Thoracic aorta (tissue), 2 donors: ENCODE measurements around the gene USP20. TPM values are rescaled to one million over a fixed set of nuclear protein-coding genes. Genes with fewer than 3 reads are reported as not detected.
A peak's percentile ranks its signal among the peaks of the same experiment; 100 is the strongest.

Source experiments
- ATAC-seq: fragments of 150-250 bp; one replicate; pipeline ENCODE4 v1.8.0; 2017; ENCODE audit warnings: low read depth; ENCODE audit not compliant: insufficient number of reproducible peaks, low FRiP score
- DNase-seq: peaks from one replicate; pipeline ENCODE4 v3.0.0-alpha.2; 2020; ENCODE audit warnings: low spot score
- H3K27ac ChIP-seq, 2 donors: fragments of 200-600 bp; sonication (generic); 1 replicate in 1 of 2; 2 replicates in 1 of 2; pipeline ENCODE4 v1.5.1; 2016; ENCODE audit warnings: mild to moderate bottlenecking in 2 of 2, moderate library complexity in 2 of 2
- H3K27me3 ChIP-seq: fragments of 200-600 bp; sonication (generic); replicated peaks from 2 replicates; pipeline ENCODE4 v1.6.0; 2016; ENCODE audit warnings: mild to moderate bottlenecking; ENCODE audit not compliant: insufficient read depth
- H3K36me3 ChIP-seq: fragments of 200-600 bp; sonication (generic); one replicate; pipeline ENCODE4 v1.5.1; 2016
- H3K4me1 ChIP-seq, 2 donors: fragments of 200-600 bp; sonication (generic); 1 replicate in 1 of 2; 2 replicates in 1 of 2; pipeline versions ENCODE4 v1.5.1 to v1.6.0; 2016; ENCODE audit warnings: low read depth in 2 of 2, mild to moderate bottlenecking in 1 of 2; ENCODE audit not compliant: control insufficient read depth in 1 of 2
- H3K4me3 ChIP-seq: fragments of 200-600 bp; sonication (generic); 2 replicates; pipeline ENCODE4 v1.5.1; 2016; ENCODE audit warnings: mild to moderate bottlenecking
- H3K9me3 ChIP-seq: fragments of 200-600 bp; sonication (generic); 2 replicates; pipeline ENCODE4 v1.5.1; 2016
- total RNA-seq, 2 donors: library from RNA; depleted of rRNA; stranded (reverse); fragments of >200 nt; gene quantifications; one replicate each; pipeline versions ENCODE4 v1.1.0 to v1.2.3, GENCODE V29; 2016
- TF ChIP-seq, protein P1 (sequence below): fragments of 200-600 bp; sonication (generic); IDR thresholded peaks from one replicate; pipeline ENCODE4 v1.5.1; 2019; ENCODE audit warnings: antibody characterized with exemption

The USP20 gene
- total RNA-seq, 2 donors from 2014 or later, result 47.8 to 51.2 TPM

DNA sequence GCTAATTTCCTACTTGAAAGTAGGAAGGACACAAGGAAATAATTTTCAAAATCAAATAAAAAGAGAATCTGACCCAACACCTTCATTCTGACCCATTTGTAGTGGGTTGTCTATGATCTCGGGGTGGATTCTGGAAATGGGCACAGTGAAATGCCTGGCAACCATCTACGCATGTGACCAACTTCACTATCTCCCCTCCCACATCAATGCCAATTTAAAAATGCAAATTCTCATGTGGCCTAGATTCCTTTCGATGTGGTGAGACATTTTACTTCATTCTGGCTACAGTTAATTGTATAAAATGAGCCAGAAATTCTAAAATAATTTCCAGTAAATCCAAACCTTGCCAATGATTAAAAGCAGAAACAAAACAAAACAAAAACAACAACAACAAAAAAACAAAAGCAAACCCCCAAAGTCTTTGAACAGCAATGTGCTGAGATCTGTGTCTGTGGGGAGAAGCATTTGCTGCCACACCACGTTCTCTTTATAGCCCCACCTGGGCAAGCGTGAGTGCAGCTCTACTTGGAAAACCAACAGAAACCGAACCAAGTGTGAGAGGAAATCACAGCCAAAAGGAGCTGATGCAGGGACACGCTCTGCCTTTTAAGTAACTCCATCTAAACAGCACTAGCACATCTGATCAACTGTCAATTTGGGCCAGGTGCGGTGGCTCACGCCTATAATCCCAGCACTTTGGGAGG, 59.0 kb downstream of the USP20 start:
- Histone ChIP-seq H3K27me3 (no peaks in the 10 kb centered on the region), H3K4me1 (peaks cover 14 to 26% of the 10 kb centered on the region in 2 donors), H3K36me3 (peaks cover 19% of the 10 kb centered on the region), H3K9me3 (no peaks in the 10 kb centered on the region), H3K4me3 (no peak overlapping the region), H3K27ac (peak overlapping the region in 1 of 2 donors; percentile 35)
- ATAC-seq, result no peak
- TF ChIP-seq, protein P1, sequence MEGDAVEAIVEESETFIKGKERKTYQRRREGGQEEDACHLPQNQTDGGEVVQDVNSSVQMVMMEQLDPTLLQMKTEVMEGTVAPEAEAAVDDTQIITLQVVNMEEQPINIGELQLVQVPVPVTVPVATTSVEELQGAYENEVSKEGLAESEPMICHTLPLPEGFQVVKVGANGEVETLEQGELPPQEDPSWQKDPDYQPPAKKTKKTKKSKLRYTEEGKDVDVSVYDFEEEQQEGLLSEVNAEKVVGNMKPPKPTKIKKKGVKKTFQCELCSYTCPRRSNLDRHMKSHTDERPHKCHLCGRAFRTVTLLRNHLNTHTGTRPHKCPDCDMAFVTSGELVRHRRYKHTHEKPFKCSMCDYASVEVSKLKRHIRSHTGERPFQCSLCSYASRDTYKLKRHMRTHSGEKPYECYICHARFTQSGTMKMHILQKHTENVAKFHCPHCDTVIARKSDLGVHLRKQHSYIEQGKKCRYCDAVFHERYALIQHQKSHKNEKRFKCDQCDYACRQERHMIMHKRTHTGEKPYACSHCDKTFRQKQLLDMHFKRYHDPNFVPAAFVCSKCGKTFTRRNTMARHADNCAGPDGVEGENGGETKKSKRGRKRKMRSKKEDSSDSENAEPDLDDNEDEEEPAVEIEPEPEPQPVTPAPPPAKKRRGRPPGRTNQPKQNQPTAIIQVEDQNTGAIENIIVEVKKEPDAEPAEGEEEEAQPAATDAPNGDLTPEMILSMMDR, result no peak
- DNase-seq, result no peak

DNA sequence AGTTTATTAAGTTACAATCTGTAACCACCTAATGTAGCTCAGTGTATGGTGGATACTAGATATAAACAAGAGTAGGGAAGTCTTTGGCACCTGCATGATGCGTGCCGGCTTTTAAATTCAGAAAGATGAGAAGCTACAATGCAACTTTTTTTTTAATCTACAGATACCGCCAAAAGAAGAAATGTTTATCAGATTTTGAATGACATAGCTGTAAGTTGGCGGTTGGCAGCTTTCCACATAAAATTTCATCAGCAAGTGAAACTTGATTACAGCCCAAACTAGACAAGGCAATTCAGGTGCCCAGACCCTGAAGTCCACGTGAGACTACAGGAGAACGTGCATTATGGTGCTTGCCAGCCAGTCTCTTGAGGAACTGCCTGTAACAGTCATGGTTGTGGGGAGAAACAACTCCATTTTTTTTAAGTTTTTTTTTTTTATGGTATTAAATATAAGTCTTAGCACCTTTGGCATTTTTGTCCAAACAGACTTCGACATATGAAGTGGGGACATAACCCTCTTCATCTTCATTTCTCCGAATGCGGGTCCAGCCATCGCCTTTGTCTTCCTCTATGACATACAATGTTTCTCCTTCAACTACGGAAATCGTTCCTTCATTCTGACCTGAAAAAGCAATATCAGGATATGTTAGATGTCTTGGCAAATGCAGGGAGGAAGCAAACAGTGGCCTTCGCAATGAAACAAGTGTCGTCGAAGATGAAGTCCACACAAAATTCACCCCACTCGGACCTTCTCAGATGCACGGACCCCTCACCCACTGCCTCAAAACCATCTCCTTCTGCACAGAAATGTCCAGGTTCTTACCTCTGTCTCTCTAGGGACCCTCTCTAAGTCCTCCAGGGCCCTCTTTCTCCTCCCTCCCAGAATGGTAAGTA, 60.4 kb downstream of the USP20 start:
- DNase-seq (no peak), ATAC-seq (no peak)
- no peaks in the 10 kb centered on the region for H3K9me3 ChIP-seq
- peaks cover 32% of the 10 kb centered on the region for H3K36me3 ChIP-seq
- H3K4me1 ChIP-seq, result peaks cover 14 to 26% of the 10 kb centered on the region in 2 donors
- H3K27ac ChIP-seq, result no peak overlapping the region
- H3K4me3 ChIP-seq, result no peak overlapping the region
- H3K27me3 ChIP-seq, result no peaks in the 10 kb centered on the region
- TF ChIP-seq, protein P1, result no peak

DNA sequence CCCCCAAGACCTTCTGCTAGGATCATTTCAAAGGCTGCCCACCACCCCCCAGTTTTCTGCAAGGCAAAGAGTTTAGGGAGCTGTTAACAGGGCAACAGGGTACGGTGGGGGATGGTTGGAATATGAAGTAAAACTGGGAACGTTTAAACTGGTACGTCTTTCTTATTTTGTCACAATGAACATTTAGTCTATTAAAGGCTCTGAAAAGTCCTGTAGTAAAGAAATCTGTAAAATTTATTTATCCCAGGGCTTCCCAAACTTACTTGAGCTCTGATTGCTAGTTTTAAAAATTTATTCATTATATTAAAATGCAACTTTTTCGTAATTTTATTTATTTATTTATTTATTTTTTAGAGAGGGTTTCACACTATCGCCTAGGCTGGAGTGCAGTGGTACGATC, 62.0 kb downstream of the USP20 start:
- Histone ChIP-seq H3K4me1 (peaks cover 8 to 10% of the 10 kb centered on the region in 2 donors), H3K27ac (no peak overlapping the region), H3K27me3 (no peaks in the 10 kb centered on the region), H3K9me3 (no peaks in the 10 kb centered on the region), H3K4me3 (no peak overlapping the region), H3K36me3 (peaks cover 42% of the 10 kb centered on the region)
- ATAC-seq (no peak), DNase-seq (no peak)
- TF ChIP-seq, protein P1, result no peak

DNA sequence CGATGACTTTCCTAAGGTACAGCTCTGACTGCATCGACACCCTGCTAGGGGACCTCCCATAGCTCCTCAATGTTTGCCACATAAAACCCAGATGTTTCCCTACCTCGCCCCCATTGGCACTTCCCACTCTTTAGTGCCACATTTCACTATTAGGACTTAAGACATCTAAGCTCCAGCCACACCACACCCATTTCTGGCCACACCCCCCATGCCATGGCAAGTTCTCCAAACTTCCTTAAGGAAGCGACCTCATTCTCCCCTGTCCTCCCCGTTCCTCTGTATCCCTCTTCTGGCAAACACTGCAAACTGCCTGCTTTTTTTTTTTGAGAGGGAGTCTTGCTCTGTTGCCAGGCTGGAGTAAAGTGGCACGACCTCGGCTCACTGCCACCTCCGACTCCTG, 62.9 kb downstream of the USP20 start:
- ATAC-seq (no peak), DNase-seq (no peak)
- H3K9me3 ChIP-seq, result no peaks in the 10 kb centered on the region
- H3K27me3 ChIP-seq, result no peaks in the 10 kb centered on the region
- peaks cover 48% of the 10 kb centered on the region for H3K36me3 ChIP-seq
- H3K27ac ChIP-seq, result no peak overlapping the region
- H3K4me1 ChIP-seq, result peaks cover under 1 to 1% of the 10 kb centered on the region in 2 donors
- TF ChIP-seq, protein P1, result no peak
- H3K4me3 ChIP-seq, result no peak overlapping the region

DNA sequence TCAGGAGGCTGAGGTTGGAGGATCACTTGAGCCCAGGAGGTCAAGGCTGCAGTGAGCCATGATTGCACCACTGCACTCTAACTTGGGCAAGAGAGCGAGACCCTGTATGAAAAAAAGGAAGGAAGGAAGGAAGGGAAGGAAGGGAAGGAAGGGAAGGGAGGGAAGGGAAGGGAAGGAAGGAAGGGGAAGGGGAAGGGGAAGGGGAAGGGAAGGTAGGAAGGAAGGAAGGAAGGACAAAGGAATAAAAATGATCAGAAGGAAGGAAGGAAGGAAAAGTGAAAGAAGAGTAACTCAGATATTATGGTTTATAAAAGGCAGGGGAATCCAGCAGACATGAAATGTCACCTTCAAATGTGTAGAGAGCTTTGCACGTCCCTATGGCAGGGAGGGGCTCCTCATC, 64.4 kb downstream of the USP20 start:
- Histone ChIP-seq H3K27ac (no peak overlapping the region), H3K4me1 (no peaks in the 10 kb centered on the region), H3K27me3 (no peaks in the 10 kb centered on the region), H3K9me3 (no peaks in the 10 kb centered on the region), H3K36me3 (peaks cover 55% of the 10 kb centered on the region), H3K4me3 (no peak overlapping the region)
- DNase-seq (no peak), ATAC-seq (no peak)
- TF ChIP-seq, protein P1, result no peak
